HFFc6 (cell line): ENCODE measurements around the gene NUMA1. TPM values are rescaled to one million over a fixed set of nuclear protein-coding genes. Genes with fewer than 3 reads are reported as not detected.

Experiments used
- DNase-seq: peaks from one replicate; pipeline ENCODE4 v3.0.0-alpha.2; 2018
- H3K27ac Mint-ChIP-seq: 2 replicates; pipeline ENCODE4 v1.8.0; 2020; ENCODE audit warnings: mild to moderate bottlenecking, mixed read lengths
- H3K27me3 Mint-ChIP-seq: 2 replicates; pipeline ENCODE4 v1.8.0; 2021; ENCODE audit warnings: mild to moderate bottlenecking, moderate library complexity, mixed read lengths; ENCODE audit not compliant: insufficient read depth
- H3K36me3 Mint-ChIP-seq: 2 replicates; pipeline ENCODE4 v1.8.0; 2021; ENCODE audit warnings: low read depth, mixed read lengths
- H3K4me1 Mint-ChIP-seq: 2 replicates; pipeline ENCODE4 v1.8.0; 2020; ENCODE audit warnings: low read depth, mixed read lengths
- H3K4me3 Mint-ChIP-seq: 2 replicates; pipeline ENCODE4 v1.8.0; 2020; ENCODE audit warnings: mild to moderate bottlenecking, moderate library complexity, mixed read lengths
- H3K9me3 Mint-ChIP-seq: 2 replicates; pipeline ENCODE4 v1.8.0; 2020; ENCODE audit warnings: mild to moderate bottlenecking, mixed read lengths
- total RNA-seq, 6 experiments: library from RNA; stranded (reverse); fragmentation: NEBNext Ultra II Directional; extraction: Animal tissue kit (Norgen Biotek cat#: 25700); gene quantifications; 2 replicates in 1 of 6; 3 replicates in 5 of 6; pipeline ENCODE4 v1.2.3, GENCODE V29; 2021
- TF ChIP-seq, protein P1 (sequence below): fragments of 200-600 bp; sonication (generic); IDR thresholded peaks from 2 replicates; pipeline ENCODE4 v1.5.0; 2021; ENCODE audit warnings: antibody characterized with exemption, mild to moderate bottlenecking

NUMA1 gene
- total RNA-seq, 6 experiments from 2014 or later = 127 to 148 (median 137) TPM

DNA sequence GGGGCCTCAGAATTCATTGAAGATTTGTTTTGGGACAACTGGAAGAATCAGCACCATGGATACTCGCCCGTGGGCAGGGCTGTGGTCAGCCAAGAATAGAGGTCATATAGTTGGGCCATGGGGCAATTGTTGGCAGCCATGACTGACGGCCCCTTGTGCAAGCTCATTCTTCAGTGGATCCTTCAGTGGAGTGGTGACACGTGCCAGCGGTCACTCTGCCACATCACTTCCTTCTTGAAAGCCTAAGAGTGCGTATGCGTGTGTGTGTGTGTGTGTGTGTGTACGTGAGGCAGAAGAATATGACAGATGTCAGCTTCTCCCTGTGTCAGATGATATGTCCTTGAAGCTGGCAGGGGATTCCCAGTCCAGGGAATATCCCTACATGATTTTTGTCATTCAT lies 83.4 kb downstream of the NUMA1 start:
- H3K4me1 Mint-ChIP-seq = peaks cover 14% of the 10 kb centered on the region
- TF ChIP-seq, protein P1, sequence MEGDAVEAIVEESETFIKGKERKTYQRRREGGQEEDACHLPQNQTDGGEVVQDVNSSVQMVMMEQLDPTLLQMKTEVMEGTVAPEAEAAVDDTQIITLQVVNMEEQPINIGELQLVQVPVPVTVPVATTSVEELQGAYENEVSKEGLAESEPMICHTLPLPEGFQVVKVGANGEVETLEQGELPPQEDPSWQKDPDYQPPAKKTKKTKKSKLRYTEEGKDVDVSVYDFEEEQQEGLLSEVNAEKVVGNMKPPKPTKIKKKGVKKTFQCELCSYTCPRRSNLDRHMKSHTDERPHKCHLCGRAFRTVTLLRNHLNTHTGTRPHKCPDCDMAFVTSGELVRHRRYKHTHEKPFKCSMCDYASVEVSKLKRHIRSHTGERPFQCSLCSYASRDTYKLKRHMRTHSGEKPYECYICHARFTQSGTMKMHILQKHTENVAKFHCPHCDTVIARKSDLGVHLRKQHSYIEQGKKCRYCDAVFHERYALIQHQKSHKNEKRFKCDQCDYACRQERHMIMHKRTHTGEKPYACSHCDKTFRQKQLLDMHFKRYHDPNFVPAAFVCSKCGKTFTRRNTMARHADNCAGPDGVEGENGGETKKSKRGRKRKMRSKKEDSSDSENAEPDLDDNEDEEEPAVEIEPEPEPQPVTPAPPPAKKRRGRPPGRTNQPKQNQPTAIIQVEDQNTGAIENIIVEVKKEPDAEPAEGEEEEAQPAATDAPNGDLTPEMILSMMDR = no peak
- no peaks in the 10 kb centered on the region for H3K9me3 Mint-ChIP-seq
- no peak overlapping the region for H3K4me3 Mint-ChIP-seq
- H3K27ac Mint-ChIP-seq = no peak overlapping the region
- no peaks in the 10 kb centered on the region; the same call in 1 of the 2 replicates for H3K27me3 Mint-ChIP-seq
- peaks cover 12% of the 10 kb centered on the region for H3K36me3 Mint-ChIP-seq
- DNase-seq = no peak

DNA sequence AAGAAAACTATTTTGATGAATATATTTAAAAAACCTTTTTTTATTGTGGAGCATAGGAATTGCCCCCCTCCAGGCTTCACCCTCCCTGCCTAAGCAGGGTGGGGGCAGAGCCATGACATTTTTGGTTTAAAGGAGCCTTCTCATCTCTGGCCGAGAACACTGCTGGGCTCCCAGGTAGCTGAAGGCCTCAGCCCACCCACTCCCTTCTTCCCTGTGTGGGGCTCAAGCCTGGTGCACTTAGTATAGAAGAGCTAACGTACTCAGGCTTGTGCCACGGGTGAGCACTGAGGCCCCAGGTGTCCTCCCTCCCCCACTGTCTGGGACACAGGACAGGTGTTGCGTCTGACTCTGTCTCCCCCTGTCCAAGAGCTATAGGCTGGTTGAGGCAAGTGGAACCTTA lies 83.8 kb downstream of the NUMA1 start:
- H3K36me3 Mint-ChIP-seq = peaks cover 10% of the 10 kb centered on the region
- TF ChIP-seq, protein P1 = no peak
- no peaks in the 10 kb centered on the region for H3K9me3 Mint-ChIP-seq
- H3K4me1 Mint-ChIP-seq = peaks cover 14% of the 10 kb centered on the region
- no peak overlapping the region for H3K27ac Mint-ChIP-seq
- H3K4me3 Mint-ChIP-seq = no peak overlapping the region
- H3K27me3 Mint-ChIP-seq = no peaks in the 10 kb centered on the region; the same call in 1 of the 2 replicates
- no peak for DNase-seq

DNA sequence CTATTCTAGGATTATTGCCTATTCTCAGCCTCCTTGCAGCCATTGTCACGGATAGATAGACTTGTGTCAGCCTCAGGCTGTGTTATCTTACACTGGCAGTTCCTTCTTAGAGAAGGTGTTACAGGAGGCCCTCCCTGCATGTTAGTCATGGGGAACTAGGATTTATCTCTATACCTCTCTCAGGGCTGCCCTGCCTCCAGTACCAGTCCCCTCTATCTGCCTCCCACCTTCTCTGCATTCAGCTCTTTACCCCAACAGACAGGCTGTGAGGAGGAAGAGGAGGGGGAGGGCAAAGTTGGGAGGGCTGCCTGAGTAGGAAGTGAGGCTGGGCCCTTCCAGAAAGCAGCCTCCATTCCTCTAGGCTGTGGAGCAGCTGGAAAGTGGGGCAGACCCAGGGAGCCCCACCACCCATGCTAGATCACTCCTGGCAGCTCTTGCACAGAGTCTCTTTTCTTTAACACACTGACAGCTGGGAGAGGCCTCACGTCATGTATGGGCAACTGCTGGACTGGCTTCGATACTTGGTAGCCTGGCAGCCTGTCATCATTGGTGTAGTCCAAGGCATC lies 84.5 kb downstream of the NUMA1 start:
- Mint-ChIP-seq H3K4me1 (peaks cover 14% of the 10 kb centered on the region), H3K9me3 (no peaks in the 10 kb centered on the region), H3K27me3 (no peaks in the 10 kb centered on the region; the same call in 1 of the 2 replicates), H3K27ac (no peak overlapping the region), H3K36me3 (peaks cover 10% of the 10 kb centered on the region), H3K4me3 (no peak overlapping the region)
- TF ChIP-seq, protein P1 = no peak
- DNase-seq = no peak

DNA sequence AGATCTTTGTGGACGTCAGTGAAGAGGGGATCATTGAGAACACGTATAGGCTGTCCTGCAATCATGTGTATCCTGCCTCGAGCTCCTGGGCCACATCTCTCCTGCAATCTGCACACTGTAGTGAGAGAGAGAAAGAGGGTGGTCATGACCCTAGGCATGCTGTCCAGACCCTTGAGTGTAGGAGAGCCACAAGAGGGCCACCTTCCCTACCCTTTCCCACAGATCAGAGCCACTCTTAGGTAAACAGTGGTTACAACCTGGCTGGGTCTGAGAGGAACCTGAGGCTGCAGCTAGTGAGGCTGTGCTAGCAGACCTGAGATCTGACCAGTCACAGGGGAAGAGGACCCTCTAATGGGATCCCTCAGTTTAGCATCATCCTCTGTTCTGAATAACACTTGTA lies 85.6 kb downstream of the NUMA1 start:
- TF ChIP-seq, protein P1 = no peak
- Mint-ChIP-seq H3K27ac (no peak overlapping the region), H3K4me1 (peaks cover 12% of the 10 kb centered on the region), H3K9me3 (no peaks in the 10 kb centered on the region), H3K36me3 (peaks cover 10% of the 10 kb centered on the region), H3K27me3 (no peaks in the 10 kb centered on the region; the same call in 1 of the 2 replicates), H3K4me3 (no peak overlapping the region)
- DNase-seq = no peak

DNA sequence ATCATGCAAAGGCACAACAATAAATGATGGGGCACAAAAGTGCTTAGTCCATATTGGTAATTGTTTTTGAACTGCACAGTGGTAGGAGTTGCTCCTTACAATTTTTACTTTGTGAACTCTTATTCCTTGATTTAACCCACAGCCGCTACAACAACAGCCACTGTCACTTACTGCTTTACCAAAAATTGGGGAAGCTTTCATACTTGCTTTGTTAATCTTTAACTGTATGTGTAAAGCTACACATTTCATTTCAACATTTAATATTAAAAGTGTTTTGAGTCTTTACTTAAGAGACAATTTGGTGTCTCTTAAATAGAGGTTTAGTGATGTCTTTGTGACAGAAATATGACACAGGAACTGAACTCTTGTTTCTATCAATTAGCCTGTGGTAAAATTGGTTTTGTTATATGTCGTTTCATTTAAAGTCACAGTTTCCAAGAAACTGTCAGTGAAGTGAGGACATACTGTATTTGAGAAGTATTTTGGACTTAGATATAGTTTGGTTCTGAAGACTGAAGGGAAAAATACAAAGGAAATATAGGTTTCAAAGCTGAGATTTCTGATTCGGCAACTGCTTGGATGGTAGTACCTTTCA lies 88.1 kb downstream of the NUMA1 start:
- no peak for DNase-seq
- H3K9me3 Mint-ChIP-seq = no peaks in the 10 kb centered on the region
- H3K4me3 Mint-ChIP-seq = no peak overlapping the region
- TF ChIP-seq, protein P1 = no peak
- H3K36me3 Mint-ChIP-seq = peaks cover 10% of the 10 kb centered on the region
- no peak overlapping the region for H3K27ac Mint-ChIP-seq
- H3K27me3 Mint-ChIP-seq = no peaks in the 10 kb centered on the region; the same call in 1 of the 2 replicates
- peaks cover 14% of the 10 kb centered on the region for H3K4me1 Mint-ChIP-seq
